HCT116 (cell line): Measurements from ENCODE around the gene ST14. TPM values are rescaled to one million over a fixed set of nuclear protein-coding genes. Genes with fewer than 3 reads are reported as not detected.

Experiments used
- ATAC-seq: fragments of 200-7000 bp; cut with Tn5 transposase; 2 replicates; pipeline ENCODE4 v1.9.1; 2020; ENCODE audit warnings: mild to moderate bottlenecking, moderate library complexity
- BruUV-seq: library from RNA; stranded (reverse); fragments of 400-500 nt; replicated peaks from 2 replicates; lab custom pipeline; 2021; lab: Mats Ljungman, UMichigan
- CTCF ChIA-PET: fragments of 300-600 bp; sonication (Branson Sonifier 250); formaldehyde crosslinking; loops from one replicate; lab custom pipeline; 2021; ENCODE audit warnings: antibody characterized with exemption; lab: Charles Lee
- POLR2A ChIA-PET: fragments of 300-600, 350-600 bp; sonication (Branson Sonifier 250); formaldehyde crosslinking; loops from one replicate; lab custom pipeline; 2021; ENCODE audit warnings: antibody characterized with exemption; lab: Charles Lee
- RAD21 ChIA-PET, 2 experiments: fragments of 300-600 bp; sonication (Branson Sonifier 250); formaldehyde crosslinking; loops; one replicate each; lab custom pipeline; 2023; ENCODE audit warnings: low total read pairs in 2 of 2; ENCODE audit not compliant: uncharacterized antibody in 2 of 2, unreplicated experiment in 2 of 2, low non-redundant PET in 1 of 2; lab: Charles Lee
- DNase-seq: peaks from one replicate; pipeline ENCODE4 v3.0.0-alpha.2; 2010; ENCODE audit warnings: low read depth, low spot score
- H2AFZ ChIP-seq: fragments of 200-600 bp; shearing (Covaris generic), sonication (generic); 2 replicates; pipeline ENCODE4 v1.6.1; 2017; ENCODE audit warnings: low read depth, mixed run types, mixed read lengths, antibody characterized with exemption, low read length; ENCODE audit not compliant: poor library complexity, severe bottlenecking
- H3K27ac ChIP-seq: 2 replicates; pipeline ENCODE4 v1.5.1; 2012; ENCODE audit warnings: low read depth, low read length
- H3K27me3 ChIP-seq: fragments of 200-600 bp; sonication (generic); 2 replicates; pipeline ENCODE4 v1.6.1; 2016; ENCODE audit warnings: mixed run types, low read length, mixed read lengths; ENCODE audit not compliant: insufficient read depth
- H3K36me3 ChIP-seq, 2 experiments: fragments of 200-500 bp in 1 of 2; fragments of 200-600 bp in 1 of 2; sonication (Bioruptor generic) in 1 of 2; sonication (generic) in 1 of 2; 2 replicates each; pipeline versions ENCODE4 v1.5.1 to v1.6.1; 2014 to 2016; ENCODE audit warnings: low read length in 2 of 2, inconsistent platforms in 1 of 2, mixed read lengths in 1 of 2, mixed run types in 1 of 2; ENCODE audit not compliant: insufficient read depth in 2 of 2, control insufficient read depth in 1 of 2
- H3K4me1 ChIP-seq, 2 experiments: fragments of 200-600 bp in 1 of 2; sonication (generic) in 1 of 2; 2 replicates each; pipeline versions ENCODE4 v1.5.1 to v1.6.1; 2012 to 2017; ENCODE audit warnings: low read length in 2 of 2, inconsistent platforms in 1 of 2, mild to moderate bottlenecking in 1 of 2, mixed read lengths in 1 of 2, mixed run types in 1 of 2, moderate library complexity in 1 of 2; ENCODE audit not compliant: insufficient read depth in 2 of 2, control insufficient read depth in 1 of 2
- H3K4me2 ChIP-seq: fragments of 200-600 bp; sonication (generic); 2 replicates; pipeline ENCODE4 v1.6.1; 2017; ENCODE audit warnings: mixed run types, low read length, mixed read lengths
- H3K4me3 ChIP-seq, 2 experiments: fragments of 200-600 bp in 1 of 2; sonication (generic) in 1 of 2; replicated peaks in 1 of 2; 2 replicates each; pipeline ENCODE4 v1.5.1; 2011 to 2016; ENCODE audit warnings: low read length in 2 of 2, control low read depth in 1 of 2, low read depth in 1 of 2, mild to moderate bottlenecking in 1 of 2, mixed read lengths in 1 of 2, mixed run types in 1 of 2
- H3K79me2 ChIP-seq: fragments of 200-600 bp; sonication (generic); 2 replicates; pipeline ENCODE4 v1.6.1; 2017; ENCODE audit warnings: mild to moderate bottlenecking, mixed run types, low read length, moderate library complexity, mixed read lengths; ENCODE audit not compliant: insufficient read depth
- H3K9ac ChIP-seq: fragments of 200-600 bp; sonication (generic); 2 replicates; pipeline ENCODE4 v1.6.1; 2016; ENCODE audit warnings: low read length, mixed read lengths
- H3K9me2 ChIP-seq: fragments of 200-600 bp; sonication (generic), shearing (Covaris generic); 2 replicates; pipeline ENCODE4 v1.6.1; 2017; ENCODE audit warnings: mixed run types, mild to moderate bottlenecking, moderate library complexity; ENCODE audit not compliant: insufficient read depth
- H3K9me3 ChIP-seq, 2 experiments: fragments of 200-500 bp in 1 of 2; fragments of 200-600 bp in 1 of 2; sonication (Bioruptor generic) in 1 of 2; sonication (generic) in 1 of 2; 2 replicates each; pipeline ENCODE4 v1.6.1; 2014 to 2017; ENCODE audit warnings: low read length in 2 of 2, mixed read lengths in 2 of 2, inconsistent platforms in 1 of 2, low read depth in 1 of 2, mild to moderate bottlenecking in 1 of 2, mixed run types in 1 of 2, moderate library complexity in 1 of 2; ENCODE audit not compliant: control insufficient read depth in 1 of 2, insufficient read depth in 1 of 2
- H4K20me1 ChIP-seq: fragments of 200-600 bp; sonication (generic), shearing (Covaris generic); 2 replicates; pipeline ENCODE4 v1.6.1; 2017; ENCODE audit warnings: mixed run types, mild to moderate bottlenecking, moderate library complexity; ENCODE audit not compliant: insufficient read depth
- CBX3 ChIP-seq: IDR thresholded peaks from 2 replicates; pipeline ENCODE4 v1.6.1; 2012; ENCODE audit warnings: low read depth
- CEBPB ChIP-seq: IDR thresholded peaks from 2 replicates; pipeline ENCODE4 v1.6.1; 2012; ENCODE audit warnings: low read depth
- CTCF ChIP-seq, 3 experiments: fragments of 200-600 bp in 1 of 3; sonication (generic) in 1 of 3; IDR thresholded peaks in 2 of 3; conservative IDR thresholded peaks in 1 of 3; 2 replicates each; pipeline ENCODE4 v1.5.1; 2012 to 2017; ENCODE audit warnings: low read depth in 2 of 3, low read length in 2 of 3, antibody characterized with exemption in 1 of 3, borderline replicate concordance in 1 of 3, control low read depth in 1 of 3, mild to moderate bottlenecking in 1 of 3, mixed read lengths in 1 of 3, mixed run types in 1 of 3, moderate library complexity in 1 of 3; ENCODE audit not compliant: insufficient read depth in 1 of 3
- EGR1 ChIP-seq: IDR thresholded peaks from 2 replicates; pipeline ENCODE4 v1.6.1; 2012; ENCODE audit warnings: low read depth
- ELF1 ChIP-seq: IDR thresholded peaks from 2 replicates; pipeline ENCODE4 v1.6.1; 2012; ENCODE audit warnings: low read depth, borderline replicate concordance
- EZH2 ChIP-seq: fragments of 200-600 bp; sonication (generic); IDR thresholded peaks from 2 replicates; pipeline ENCODE4 v1.6.1; 2017; ENCODE audit warnings: antibody characterized with exemption, mixed run types
- EZH2phosphoT487 ChIP-seq: fragments of 200-600 bp; IDR thresholded peaks from 2 replicates; pipeline ENCODE4 v1.6.1; 2018; ENCODE audit warnings: antibody characterized with exemption, borderline replicate concordance
- FOSL1 ChIP-seq: IDR thresholded peaks from 2 replicates; pipeline ENCODE4 v1.6.1; 2012; ENCODE audit warnings: low read depth
- JUND ChIP-seq: IDR thresholded peaks from 2 replicates; pipeline ENCODE4 v1.6.1; 2012
- MAX ChIP-seq: IDR thresholded peaks from 2 replicates; pipeline ENCODE4 v1.6.1; 2012
- POLR2A ChIP-seq: IDR thresholded peaks from 2 replicates; pipeline ENCODE4 v1.7.0; 2011; ENCODE audit warnings: borderline replicate concordance; ENCODE audit not compliant: insufficient read depth, insufficient read length; ENCODE audit errors: extremely low read depth
- POLR2AphosphoS5 ChIP-seq: IDR thresholded peaks from 2 replicates; pipeline ENCODE4 v1.6.1; 2011; ENCODE audit warnings: mild to moderate bottlenecking, low read depth, low read length, moderate library complexity
- REST ChIP-seq: IDR thresholded peaks from 2 replicates; pipeline ENCODE4 v1.6.1; 2012; ENCODE audit warnings: low read depth
- SIN3A ChIP-seq: IDR thresholded peaks from 2 replicates; pipeline ENCODE4 v1.6.1; 2012; ENCODE audit warnings: low read depth
- SP1 ChIP-seq: IDR thresholded peaks from 2 replicates; pipeline ENCODE4 v1.6.1; 2012; ENCODE audit warnings: low read depth
- TCF7L2 ChIP-seq: IDR thresholded peaks from 2 replicates; pipeline ENCODE4 v1.7.0; 2011; ENCODE audit warnings: borderline replicate concordance, inconsistent platforms; ENCODE audit not compliant: insufficient read depth, insufficient read length; ENCODE audit errors: extremely low read depth
- ZFX ChIP-seq: fragments of 450-650 bp; IDR thresholded peaks from 2 replicates; pipeline ENCODE4 v1.6.1; 2017
- ZNF274 ChIP-seq: fragments of 200-500 bp; sonication (Bioruptor generic); IDR thresholded peaks from 2 replicates; pipeline ENCODE4 v1.6.1; 2014; ENCODE audit warnings: mild to moderate bottlenecking, low read depth, low read length, inconsistent platforms
- intact Hi-C: fragments of 100-400 bp; cut with micrococcal nuclease; formaldehyde crosslinking; loops from 2 replicates; pipeline ENCODE4 v1.10.0; 2022
- total RNA-seq: library from RNA; stranded (reverse); gene quantifications from one replicate; pipeline ENCODE4 v1.2.1, GENCODE V29; 2021; ENCODE audit not compliant: unreplicated experiment

Gene ST14
- total RNA-seq, 1 experiment from 2014 or later, result 107 TPM

GRCh38 chr11:130197386-130198035, 37.9 kb downstream of the ST14 start:
- Histone ChIP-seq H3K9ac (no peak overlapping the region), H3K9me3 (no peaks in the 10 kb centered on the region), H3K79me2 (no peaks in the 10 kb centered on the region), H3K4me3 (no peak overlapping the region), H3K27ac (no peak overlapping the region), H2AFZ (no peak overlapping the region), H3K27me3 (no peaks in the 10 kb centered on the region), H3K9me2 (no peaks in the 10 kb centered on the region), H3K4me2 (no peak overlapping the region), H3K4me1 (no peaks in the 10 kb centered on the region)
- BruUV-seq, result no TSS peak
- ChIA-PET RAD21 (no interaction called here), POLR2A (no interaction called here)
- no peak for DNase-seq
- no peak for ATAC-seq
- TF ChIP-seq MAX, result no peak
- no peak for TF ChIP-seq ELF1
- TF ChIP-seq EZH2, result no peak
- no peak for TF ChIP-seq CBX3
- no peak for TF ChIP-seq ZNF274
- no peak for TF ChIP-seq EZH2phosphoT487
- TF ChIP-seq SP1, result no peak
- no peak for TF ChIP-seq POLR2AphosphoS5
- TF ChIP-seq REST, result no peak
- no peak for TF ChIP-seq TCF7L2
- TF ChIP-seq FOSL1, result no peak
- no peak for TF ChIP-seq SIN3A
- no peak for TF ChIP-seq CEBPB
- no peak for TF ChIP-seq ZFX
- no peak for TF ChIP-seq CTCF (IDR thresholded peaks at IDR 0.05 in 2 of 3, conservative IDR thresholded peaks at IDR 0.05 in 1 of 3; ENCODE audit: borderline replicate concordance in 1 of 3, insufficient read depth in 1 of 3, low read depth in 2 of 3, low read length in 2 of 3)
- no peak for TF ChIP-seq EGR1
- TF ChIP-seq POLR2A, result no peak
- TF ChIP-seq JUND, result no peak
- TF ChIP-seq, all 23 proteins: peak for 0
- Histone ChIP-seq H4K20me1 (no peaks in the 10 kb centered on the region), H3K36me3 (peaks cover 28 to 36% of the 10 kb centered on the region in 2 experiments; a peak in 3 of 4 replicates)
- intact Hi-C loops, result no loop called here
- CTCF ChIA-PET, result no interaction called here
